Mesendoderm (in vitro differentiated cells): Measurements from ENCODE around the gene GSTT4.
"Not testable (repeated sequence)": the region's sequence is repeated elsewhere in the genome, so short reads cannot be mapped to it uniquely, and the experiment has no call there.

Experiments
- DNase-seq: peaks from one replicate; pipeline ENCODE4 v3.0.0; 2013
- H2AK5ac ChIP-seq: 2 replicates; pipeline ENCODE4 v1.6.1; 2013; ENCODE audit warnings: low read length, inconsistent platforms
- H2BK120ac ChIP-seq: 2 replicates; pipeline ENCODE4 v1.6.1; 2013; ENCODE audit warnings: low read depth, mild to moderate bottlenecking, low read length, moderate library complexity, mixed read lengths
- H2BK15ac ChIP-seq: replicated peaks from 2 replicates; pipeline ENCODE4 v1.6.1; 2013; ENCODE audit warnings: low read depth, mild to moderate bottlenecking, moderate library complexity
- H2BK5ac ChIP-seq: 2 replicates; pipeline ENCODE4 v1.6.1; 2013; ENCODE audit warnings: low read length, inconsistent platforms
- H3K18ac ChIP-seq: 2 replicates; pipeline ENCODE4 v1.6.1; 2013; ENCODE audit warnings: mild to moderate bottlenecking, low read length, mixed read lengths
- H3K23ac ChIP-seq: one replicate; pipeline ENCODE4 v1.6.1; 2013; ENCODE audit warnings: low read length
- H3K27ac ChIP-seq: 2 replicates; pipeline ENCODE4 v1.5.1; 2013; ENCODE audit warnings: low read depth, mild to moderate bottlenecking, inconsistent platforms, low read length, moderate library complexity
- H3K27me3 ChIP-seq: 2 replicates; pipeline ENCODE4 v1.6.1; 2013; ENCODE audit warnings: low read length, control low read depth, mild to moderate bottlenecking, inconsistent platforms; ENCODE audit not compliant: insufficient read depth, poor library complexity
- H3K36me3 ChIP-seq: 2 replicates; pipeline ENCODE4 v1.6.1; 2013; ENCODE audit warnings: low read length, inconsistent platforms; ENCODE audit not compliant: control insufficient read depth, insufficient read depth
- H3K4ac ChIP-seq: one replicate; pipeline ENCODE4 v1.6.1; 2013; ENCODE audit warnings: low read depth, mild to moderate bottlenecking, low read length, moderate library complexity
- H3K4me1 ChIP-seq: 2 replicates; pipeline ENCODE4 v1.6.1; 2013; ENCODE audit warnings: low read depth, low read length, inconsistent platforms; ENCODE audit not compliant: control insufficient read depth
- H3K4me2 ChIP-seq: 2 replicates; pipeline ENCODE4 v1.6.1; 2013; ENCODE audit warnings: low read length
- H3K4me3 ChIP-seq: 2 replicates; pipeline ENCODE4 v1.5.1; 2013; ENCODE audit warnings: mild to moderate bottlenecking, low read length
- H3K56ac ChIP-seq: one replicate; pipeline ENCODE4 v1.6.1; 2013; ENCODE audit warnings: low read length
- H3K79me1 ChIP-seq: 2 replicates; pipeline ENCODE4 v1.6.1; 2013; ENCODE audit warnings: low read length, inconsistent platforms
- H3K79me2 ChIP-seq: 2 replicates; pipeline ENCODE4 v1.6.1; 2013; ENCODE audit warnings: mild to moderate bottlenecking, low read length; ENCODE audit not compliant: control insufficient read depth, insufficient read depth
- H3K9ac ChIP-seq: 2 replicates; pipeline ENCODE4 v1.6.1; 2013; ENCODE audit warnings: low read length, inconsistent platforms
- H4K5ac ChIP-seq: one replicate; pipeline ENCODE4 v1.6.1; 2013; ENCODE audit warnings: low read length
- H4K8ac ChIP-seq: one replicate; pipeline ENCODE4 v1.6.1; 2013; ENCODE audit warnings: low read depth, mild to moderate bottlenecking, control low read depth, low read length, moderate library complexity
- WGBS: extraction: QIAGEN DNeasy Blood & Tissue Kit; methylation state at CpG from one replicate; pipeline ENCODE4 v1.1.7; 2013; ENCODE audit warnings: low lambda C conversion rate, missing lambda C conversion rate; ENCODE audit not compliant: insufficient coverage; ENCODE audit errors: extremely low coverage; 5-methylcytosine and 5-hydroxymethylcytosine counted together

Gene GSTT4

GRCh38 chr22:23997092-23997491 is 8.2 kb downstream of the GSTT4 start:
- no peak overlapping the region for H3K23ac ChIP-seq
- H3K56ac ChIP-seq = no peak overlapping the region
- no peaks in the 10 kb centered on the region for H3K36me3 ChIP-seq
- H3K4me1 ChIP-seq = no peaks in the 10 kb centered on the region
- no peak overlapping the region for H2BK5ac ChIP-seq
- no peak for DNase-seq
- H3K9ac ChIP-seq = no peak overlapping the region
- no peak overlapping the region for H4K8ac ChIP-seq
- H3K79me2 ChIP-seq = no peaks in the 10 kb centered on the region
- H2AK5ac ChIP-seq = no peak overlapping the region
- H3K4me2 ChIP-seq = no peak overlapping the region
- no CpG with 5 or more reads among the region's 3 CpGs for WGBS
- no peak overlapping the region for H3K18ac ChIP-seq
- no peak overlapping the region for H2BK120ac ChIP-seq
- H3K27ac ChIP-seq = no peak overlapping the region
- H3K4me3 ChIP-seq = no peak overlapping the region
- H3K79me1 ChIP-seq = no peaks in the 10 kb centered on the region
- no peak overlapping the region for H3K4ac ChIP-seq
- H3K27me3 ChIP-seq = no peaks in the 10 kb centered on the region
- H2BK15ac ChIP-seq = no peak overlapping the region
- no peak overlapping the region for H4K5ac ChIP-seq

- not testable (repeated sequence) for DNase-seq, H3K18ac ChIP-seq, H4K5ac ChIP-seq, H3K27ac ChIP-seq, H3K23ac ChIP-seq, H3K36me3 ChIP-seq, H3K79me1 ChIP-seq, H2BK15ac ChIP-seq, H4K8ac ChIP-seq, H3K79me2 ChIP-seq, H2AK5ac ChIP-seq, H3K9ac ChIP-seq, H3K56ac ChIP-seq, H3K4me2 ChIP-seq, H3K4ac ChIP-seq, H2BK5ac ChIP-seq, H3K4me1 ChIP-seq, H3K4me3 ChIP-seq, H3K27me3 ChIP-seq, H2BK120ac ChIP-seq
- no CpG with 5 or more reads among the region's 4 CpGs for WGBS
Measured at GRCh38 chr22:23993581-23994177, 11.6 kb downstream of the GSTT4 start.

GRCh38 chr22:23993080-23993479 is 12.2 kb downstream of the GSTT4 start:
- H3K18ac ChIP-seq, H3K23ac ChIP-seq, H3K4me3 ChIP-seq, H3K9ac ChIP-seq, H3K27ac ChIP-seq, H2BK15ac ChIP-seq, DNase-seq, H3K4me1 ChIP-seq, H4K8ac ChIP-seq, H2BK120ac ChIP-seq, H3K27me3 ChIP-seq, H3K56ac ChIP-seq, H3K79me2 ChIP-seq, H4K5ac ChIP-seq, H2AK5ac ChIP-seq, H2BK5ac ChIP-seq, H3K79me1 ChIP-seq, H3K36me3 ChIP-seq, H3K4ac ChIP-seq, H3K4me2 ChIP-seq: not testable (repeated sequence)
- no CpG with 5 or more reads among the region's 2 CpGs for WGBS

GRCh38 chr22:23989583-23990244 is 15.5 kb downstream of the GSTT4 start:
- not testable (repeated sequence) for H3K18ac ChIP-seq, H2BK120ac ChIP-seq, H3K23ac ChIP-seq, H3K4me3 ChIP-seq, H3K27ac ChIP-seq, H3K27me3 ChIP-seq, H3K4ac ChIP-seq, H3K4me1 ChIP-seq, H3K79me1 ChIP-seq, H2AK5ac ChIP-seq, H3K4me2 ChIP-seq, H4K5ac ChIP-seq, DNase-seq, H2BK5ac ChIP-seq, H3K79me2 ChIP-seq, H4K8ac ChIP-seq, H3K56ac ChIP-seq, H3K9ac ChIP-seq, H3K36me3 ChIP-seq, H2BK15ac ChIP-seq
- WGBS = no CpG with 5 or more reads among the region's 3 CpGs

GRCh38 chr22:23986538-23987178 is 18.6 kb downstream of the GSTT4 start:
- not testable (repeated sequence) for DNase-seq, H3K27ac ChIP-seq, H3K56ac ChIP-seq, H3K4me1 ChIP-seq, H3K36me3 ChIP-seq, H3K79me2 ChIP-seq, H3K4me2 ChIP-seq, H4K5ac ChIP-seq, H4K8ac ChIP-seq, H3K79me1 ChIP-seq, H3K4me3 ChIP-seq, H3K27me3 ChIP-seq, H3K18ac ChIP-seq, H2BK5ac ChIP-seq, H2BK15ac ChIP-seq, H3K23ac ChIP-seq, H3K4ac ChIP-seq, H2AK5ac ChIP-seq, H3K9ac ChIP-seq, H2BK120ac ChIP-seq
- WGBS = 100% methylated on average over 2 of the region's 4 CpGs
